SK-N-MC (cell line): Measurements from ENCODE around the gene ARHGAP44.
A peak's percentile ranks its signal among the peaks of the same experiment; 100 is the strongest.

Source experiments
- DNase-seq: peaks from one replicate; pipeline ENCODE4 v3.0.0-alpha.2; 2011; ENCODE audit warnings: low read depth, low spot score
- H3K27ac ChIP-seq: fragments of 200-600 bp; sonication (generic); 2 replicates; pipeline ENCODE4 v1.5.1; 2016; ENCODE audit warnings: mixed run types
- H3K36me3 ChIP-seq: fragments of 200-600 bp; sonication (generic); 2 replicates; pipeline ENCODE4 v1.6.1; 2017; ENCODE audit warnings: antibody characterized with exemption, low read length, mixed read lengths; ENCODE audit not compliant: insufficient read depth
- H3K4me3 ChIP-seq: fragments of 200-600 bp; sonication (generic); 2 replicates; pipeline ENCODE4 v1.5.1; 2016
- H3K9ac ChIP-seq: fragments of 200-600 bp; sonication (generic); 2 replicates; pipeline ENCODE4 v1.8.0; 2017; ENCODE audit warnings: mixed run types, mixed read lengths; ENCODE audit not compliant: insufficient read length
- H3K9me3 ChIP-seq: fragments of 200-600 bp; sonication (generic); 2 replicates; pipeline ENCODE4 v1.6.1; 2017; ENCODE audit warnings: low read depth, mild to moderate bottlenecking, antibody characterized with exemption, low read length, moderate library complexity, mixed read lengths
- EZH2 ChIP-seq: fragments of 200-600 bp; sonication (generic); IDR thresholded peaks from one replicate; pipeline ENCODE4 v1.6.1; 2017; ENCODE audit warnings: antibody characterized with exemption
- FOXP2 ChIP-seq: optimal IDR thresholded peaks from 2 replicates; pipeline ENCODE3; 2011; ENCODE audit warnings: mild to moderate bottlenecking, moderate library complexity; ENCODE audit not compliant: insufficient read depth; ENCODE audit errors: extremely low read length, control extremely low read depth
- POLR2AphosphoS5 ChIP-seq: IDR thresholded peaks from 2 replicates; pipeline ENCODE4 v1.6.1; 2012; ENCODE audit warnings: mild to moderate bottlenecking, low read depth, low read length, borderline replicate concordance

Gene ARHGAP44

GRCh38 chr17:12995896-12996295, 206.6 kb downstream of the ARHGAP44 start:
- peaks cover 89% of the 10 kb centered on the region for H3K36me3 ChIP-seq
- no peak for DNase-seq
- H3K9ac ChIP-seq = no peak overlapping the region
- no peaks in the 10 kb centered on the region for H3K9me3 ChIP-seq
- no peak for TF ChIP-seq FOXP2
- TF ChIP-seq EZH2 = no peak
- no peak for TF ChIP-seq POLR2AphosphoS5
- H3K27ac ChIP-seq = no peak overlapping the region
- H3K4me3 ChIP-seq = no peak overlapping the region

- TF ChIP-seq EZH2 (no peak), POLR2AphosphoS5 (no peak), FOXP2 (no peak)
- peaks cover 91% of the 10 kb centered on the region for H3K36me3 ChIP-seq
- H3K9ac ChIP-seq = no peak overlapping the region
- DNase-seq = no peak
- H3K9me3 ChIP-seq = no peaks in the 10 kb centered on the region
- no peak overlapping the region for H3K27ac ChIP-seq
- H3K4me3 ChIP-seq = no peak overlapping the region
Observed at GRCh38 chr17:12996357-12996756, 207.1 kb downstream of the ARHGAP44 start.

- no peak for DNase-seq
- no peak overlapping the region for H3K4me3 ChIP-seq
- no peaks in the 10 kb centered on the region for H3K9me3 ChIP-seq
- no peak for TF ChIP-seq FOXP2
- TF ChIP-seq POLR2AphosphoS5 = no peak
- no peak for TF ChIP-seq EZH2
- H3K27ac ChIP-seq = no peak overlapping the region
- H3K36me3 ChIP-seq = peaks cover 90% of the 10 kb centered on the region
- H3K9ac ChIP-seq = no peak overlapping the region
Observed at GRCh38 chr17:12996941-12997340, 207.6 kb downstream of the ARHGAP44 start.

GRCh38 chr17:12998461-12998860, 209.2 kb downstream of the ARHGAP44 start:
- no peak for TF ChIP-seq FOXP2
- no peak for TF ChIP-seq POLR2AphosphoS5
- TF ChIP-seq EZH2 = no peak
- Histone ChIP-seq H3K36me3 (peaks cover 89% of the 10 kb centered on the region), H3K9me3 (no peaks in the 10 kb centered on the region), H3K9ac (no peak overlapping the region), H3K4me3 (no peak overlapping the region), H3K27ac (no peak overlapping the region)
- no peak for DNase-seq

- Histone ChIP-seq H3K4me3 (no peak overlapping the region), H3K27ac (no peak overlapping the region), H3K36me3 (peaks cover 85% of the 10 kb centered on the region), H3K9me3 (no peaks in the 10 kb centered on the region), H3K9ac (no peak overlapping the region)
- TF ChIP-seq POLR2AphosphoS5 = no peak
- no peak for TF ChIP-seq EZH2
- TF ChIP-seq FOXP2 = no peak
- no peak for DNase-seq
Observed at GRCh38 chr17:12998874-12999273, 209.6 kb downstream of the ARHGAP44 start.

- H3K9me3 ChIP-seq = no peaks in the 10 kb centered on the region
- no peak overlapping the region for H3K4me3 ChIP-seq
- H3K36me3 ChIP-seq = peaks cover 83% of the 10 kb centered on the region
- H3K9ac ChIP-seq = no peak overlapping the region
- H3K27ac ChIP-seq = no peak overlapping the region
- DNase-seq = no peak
- TF ChIP-seq FOXP2 = no peak
- no peak for TF ChIP-seq POLR2AphosphoS5
- TF ChIP-seq EZH2 = no peak
Observed at GRCh38 chr17:13000561-13000960, 211.3 kb downstream of the ARHGAP44 start.

GRCh38 chr17:13001991-13002615, 212.8 kb downstream of the ARHGAP44 start:
- peaks cover 72% of the 10 kb centered on the region for H3K36me3 ChIP-seq

GRCh38 chr17:13002761-13003453, 213.6 kb downstream of the ARHGAP44 start:
- TF ChIP-seq FOXP2 (no peak), EZH2 (no peak), POLR2AphosphoS5 (no peak)
- H3K9ac ChIP-seq = no peak overlapping the region
- no peaks in the 10 kb centered on the region for H3K9me3 ChIP-seq
- peak; percentile 5 for DNase-seq
- peaks cover 66% of the 10 kb centered on the region for H3K36me3 ChIP-seq
- H3K4me3 ChIP-seq = no peak overlapping the region
- no peak overlapping the region for H3K27ac ChIP-seq

More at GRCh38 chr17:13001991-13002615, 212.8 kb downstream of the ARHGAP44 start:
- no peak for DNase-seq
- no peak overlapping the region for H3K4me3 ChIP-seq
- no peak overlapping the region for H3K27ac ChIP-seq
- no peaks in the 10 kb centered on the region for H3K9me3 ChIP-seq
- H3K9ac ChIP-seq = no peak overlapping the region
- no peak for TF ChIP-seq FOXP2
- no peak for TF ChIP-seq EZH2
- TF ChIP-seq POLR2AphosphoS5 = no peak
